ENCODE data around the gene EVC.

The EVC gene

DNA sequence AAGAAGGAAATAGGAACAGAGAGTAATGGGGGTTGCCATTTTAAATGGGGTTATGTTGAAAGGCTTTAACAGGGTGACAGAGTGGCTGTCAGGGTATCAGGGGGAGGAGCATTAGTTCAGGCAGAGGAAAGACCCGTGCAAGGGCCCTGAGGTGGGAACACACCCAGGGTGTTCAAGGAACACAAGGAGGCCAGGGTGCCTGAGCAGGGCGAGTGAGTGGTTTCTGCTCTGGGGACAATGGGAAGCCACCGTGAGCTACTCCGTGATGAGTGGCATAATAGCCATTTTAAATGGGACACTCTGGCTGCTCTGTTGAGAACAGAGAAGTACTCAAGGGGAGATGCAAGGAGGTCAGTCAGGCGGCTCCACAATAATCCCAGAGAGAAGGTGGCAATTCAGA is 7.2 kb upstream of the EVC start:
- Histone ChIP-seq H3K36me3 (replicated peaks; ENCODE audit: low read depth, low read length) (peaks cover 19% of the 10 kb centered on the region), H3K4me3 (ENCODE audit: low read length) (no peak overlapping the region), H4K20me1 (ENCODE audit: insufficient read depth, low read length) (peaks cover 7% of the 10 kb centered on the region; the same call in 1 of the 2 replicates), H3K4me1 (ENCODE audit: low read length) (peaks cover 16% of the 10 kb centered on the region), H2AFZ (ENCODE audit: low read depth, low read length) (no peak overlapping the region), H3K27ac (ENCODE audit: low read length) (no peak overlapping the region), H3K27me3 (ENCODE audit: low read depth, low read length) (no peaks in the 10 kb centered on the region), H3K79me2 (ENCODE audit: low read length) (peaks cover 11% of the 10 kb centered on the region), H3K9ac (ENCODE audit: low read length) (no peak overlapping the region), H3K9me3 (ENCODE audit: insufficient read depth, low read length) (no peaks in the 10 kb centered on the region), H3K4me2 (ENCODE audit: low read length) (no peak overlapping the region)
- TF ChIP-seq EZH2phosphoT487 (IDR thresholded peaks at IDR 0.05; ENCODE audit: low read depth), result no peak
- TF ChIP-seq, protein P1, sequence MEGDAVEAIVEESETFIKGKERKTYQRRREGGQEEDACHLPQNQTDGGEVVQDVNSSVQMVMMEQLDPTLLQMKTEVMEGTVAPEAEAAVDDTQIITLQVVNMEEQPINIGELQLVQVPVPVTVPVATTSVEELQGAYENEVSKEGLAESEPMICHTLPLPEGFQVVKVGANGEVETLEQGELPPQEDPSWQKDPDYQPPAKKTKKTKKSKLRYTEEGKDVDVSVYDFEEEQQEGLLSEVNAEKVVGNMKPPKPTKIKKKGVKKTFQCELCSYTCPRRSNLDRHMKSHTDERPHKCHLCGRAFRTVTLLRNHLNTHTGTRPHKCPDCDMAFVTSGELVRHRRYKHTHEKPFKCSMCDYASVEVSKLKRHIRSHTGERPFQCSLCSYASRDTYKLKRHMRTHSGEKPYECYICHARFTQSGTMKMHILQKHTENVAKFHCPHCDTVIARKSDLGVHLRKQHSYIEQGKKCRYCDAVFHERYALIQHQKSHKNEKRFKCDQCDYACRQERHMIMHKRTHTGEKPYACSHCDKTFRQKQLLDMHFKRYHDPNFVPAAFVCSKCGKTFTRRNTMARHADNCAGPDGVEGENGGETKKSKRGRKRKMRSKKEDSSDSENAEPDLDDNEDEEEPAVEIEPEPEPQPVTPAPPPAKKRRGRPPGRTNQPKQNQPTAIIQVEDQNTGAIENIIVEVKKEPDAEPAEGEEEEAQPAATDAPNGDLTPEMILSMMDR (IDR thresholded peaks at IDR 0.05; ENCODE audit: low read depth, low read length), result no peak

GRCh38 chr4:5704276-5704675 is 6.7 kb upstream of the EVC start:
- Histone ChIP-seq H3K4me2 (ENCODE audit: low read length) (no peak overlapping the region), H3K9ac (ENCODE audit: low read length) (no peak overlapping the region), H3K9me3 (ENCODE audit: insufficient read depth, low read length) (no peaks in the 10 kb centered on the region), H4K20me1 (ENCODE audit: insufficient read depth, low read length) (peaks cover 7% of the 10 kb centered on the region; the same call in 1 of the 2 replicates), H2AFZ (ENCODE audit: low read depth, low read length) (no peak overlapping the region), H3K79me2 (ENCODE audit: low read length) (peaks cover 11% of the 10 kb centered on the region), H3K36me3 (replicated peaks; ENCODE audit: low read depth, low read length) (peaks cover 19% of the 10 kb centered on the region), H3K4me3 (ENCODE audit: low read length) (no peak overlapping the region), H3K27me3 (ENCODE audit: low read depth, low read length) (no peaks in the 10 kb centered on the region), H3K4me1 (ENCODE audit: low read length) (peaks cover 21% of the 10 kb centered on the region), H3K27ac (ENCODE audit: low read length) (no peak overlapping the region)
- TF ChIP-seq, protein P1 (IDR thresholded peaks at IDR 0.05; ENCODE audit: low read depth, low read length), result no peak
- TF ChIP-seq EZH2phosphoT487 (IDR thresholded peaks at IDR 0.05; ENCODE audit: low read depth), result no peak

DNA sequence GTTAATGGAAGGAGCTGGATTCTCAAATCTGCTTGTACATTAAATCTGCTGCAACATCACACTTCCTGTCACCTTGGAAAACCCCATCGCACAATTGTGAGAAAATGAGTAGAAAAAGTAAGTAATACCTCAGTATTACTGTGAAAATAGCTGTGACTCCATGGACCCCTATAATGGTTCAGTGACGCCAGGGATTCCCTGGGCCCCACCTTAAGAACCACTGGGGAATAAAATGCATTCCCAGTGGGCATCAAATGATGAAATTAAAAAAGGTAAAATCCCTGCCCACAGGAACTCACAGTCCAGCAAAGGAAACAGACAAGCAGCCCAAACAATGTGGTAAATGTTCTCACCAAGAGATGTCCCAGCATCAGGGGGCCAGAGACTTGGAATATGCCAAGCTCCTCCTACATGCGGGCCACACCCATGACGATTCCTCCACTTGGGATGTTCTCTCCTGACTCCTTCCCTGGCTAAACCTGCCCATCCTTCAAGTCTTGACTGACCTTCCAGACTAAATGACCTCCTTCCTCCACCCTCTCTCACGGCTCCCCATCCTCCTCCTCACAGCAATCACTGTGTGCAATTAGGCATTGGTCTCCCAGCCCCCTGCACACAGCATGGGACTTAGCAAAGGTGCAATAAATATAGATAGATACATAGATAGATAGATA is 5.2 kb upstream of the EVC start:
- Histone ChIP-seq H3K4me2 (ENCODE audit: low read length) (no peak overlapping the region), H3K9me3 (ENCODE audit: insufficient read depth, low read length) (no peaks in the 10 kb centered on the region), H3K9ac (ENCODE audit: low read length) (no peak overlapping the region), H2AFZ (ENCODE audit: low read depth, low read length) (no peak overlapping the region), H3K27me3 (ENCODE audit: low read depth, low read length) (no peaks in the 10 kb centered on the region), H3K36me3 (replicated peaks; ENCODE audit: low read depth, low read length) (peaks cover 19% of the 10 kb centered on the region), H3K27ac (ENCODE audit: low read length) (no peak overlapping the region), H3K4me3 (ENCODE audit: low read length) (no peak overlapping the region), H3K4me1 (ENCODE audit: low read length) (peaks cover 32% of the 10 kb centered on the region), H4K20me1 (ENCODE audit: insufficient read depth, low read length) (peaks cover 7% of the 10 kb centered on the region; the same call in 1 of the 2 replicates), H3K79me2 (ENCODE audit: low read length) (peaks cover 11% of the 10 kb centered on the region)
- TF ChIP-seq, protein P1 (IDR thresholded peaks at IDR 0.05; ENCODE audit: low read depth, low read length), result no peak

DNA sequence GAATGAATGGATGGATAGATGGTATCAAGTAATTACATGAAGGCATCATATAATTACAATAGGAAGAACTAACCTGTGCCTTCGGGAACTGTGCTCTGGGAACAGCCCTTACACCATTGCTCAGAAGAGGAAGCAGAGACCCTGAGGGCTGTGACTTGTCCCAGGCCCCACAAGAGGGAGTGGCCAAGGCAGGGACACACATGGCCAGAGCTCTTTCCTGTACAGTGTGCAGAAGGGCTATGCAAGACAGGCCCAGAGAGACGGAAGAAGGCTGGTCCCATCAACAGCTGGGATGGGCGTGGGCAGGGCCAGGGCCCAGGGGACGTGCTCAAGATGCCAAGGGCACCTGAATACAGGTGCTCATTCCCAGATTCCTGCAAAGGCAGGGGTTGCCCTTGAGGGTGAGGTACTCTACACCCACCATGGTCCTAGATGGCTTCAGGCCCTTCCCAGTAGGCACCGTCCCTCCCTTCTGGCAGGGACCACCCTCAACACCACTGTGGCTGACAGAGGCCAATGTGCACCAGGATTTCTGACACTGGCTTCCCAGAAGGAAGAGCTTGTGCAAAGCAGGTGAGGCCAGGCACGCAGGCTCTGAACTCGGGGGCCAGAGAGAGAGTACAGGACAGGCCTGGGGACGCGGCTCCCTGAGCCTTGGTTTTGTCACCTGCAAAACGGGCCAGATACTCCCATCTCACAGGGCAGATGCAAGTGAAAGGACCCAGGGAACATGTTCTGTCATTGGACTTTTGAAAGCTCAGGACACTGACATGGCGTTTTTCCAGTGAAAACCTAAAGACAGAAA is 4.3 kb upstream of the EVC start:
- Histone ChIP-seq H3K9me3 (ENCODE audit: insufficient read depth, low read length) (no peaks in the 10 kb centered on the region), H3K27ac (ENCODE audit: low read length) (no peak overlapping the region), H3K36me3 (replicated peaks; ENCODE audit: low read depth, low read length) (peaks cover 19% of the 10 kb centered on the region), H3K9ac (ENCODE audit: low read length) (no peak overlapping the region), H3K27me3 (ENCODE audit: low read depth, low read length) (no peaks in the 10 kb centered on the region), H3K79me2 (ENCODE audit: low read length) (peaks cover 13% of the 10 kb centered on the region), H3K4me2 (ENCODE audit: low read length) (peak overlapping the region; percentile 96), H2AFZ (ENCODE audit: low read depth, low read length) (no peak overlapping the region), H4K20me1 (ENCODE audit: insufficient read depth, low read length) (peaks cover 7% of the 10 kb centered on the region), H3K4me1 (ENCODE audit: low read length) (peaks cover 34% of the 10 kb centered on the region), H3K4me3 (ENCODE audit: low read length) (peak overlapping the region; percentile 82)
- TF ChIP-seq, protein P1 (IDR thresholded peaks at IDR 0.05; ENCODE audit: low read depth, low read length), result no peak
- TF ChIP-seq EZH2phosphoT487 (IDR thresholded peaks at IDR 0.05; ENCODE audit: low read depth), result no peak

Data from OCI-LY3 (cell line).